ENCODE data around the gene PPP1R2. TPM values are rescaled to one million over a fixed set of nuclear protein-coding genes. Genes with fewer than 3 reads are reported as not detected.

The PPP1R2 gene
- total RNA-seq, 1 donor from 2014 or later: 17.5 TPM

GRCh38 chr3:195540511-195540910 lies 2.6 kb downstream of the PPP1R2 start:
- Mint-ChIP-seq H3K4me3 (ENCODE audit: low read depth) (no peak overlapping the region), H3K9me3 (ENCODE audit: low read depth) (no peaks in the 10 kb centered on the region), H3K27me3 (peaks cover 19% of the 10 kb centered on the region), H3K4me1 (ENCODE audit: low read depth) (peaks cover 17% of the 10 kb centered on the region), H3K27ac (no peak overlapping the region), H3K36me3 (ENCODE audit: insufficient read depth) (no peaks in the 10 kb centered on the region)
- no peak for DNase-seq (ENCODE audit: low spot score, unreplicated experiment)
- TF ChIP-seq CTCF (IDR thresholded peaks at IDR 0.05; ENCODE audit: unreplicated experiment): no peak

- no peak overlapping the region for H3K27ac Mint-ChIP-seq
- H3K27me3 Mint-ChIP-seq: peaks cover 16% of the 10 kb centered on the region
- no peak overlapping the region for H3K4me3 Mint-ChIP-seq (ENCODE audit: low read depth)
- H3K9me3 Mint-ChIP-seq (ENCODE audit: low read depth): peaks cover 3% of the 10 kb centered on the region
- TF ChIP-seq CTCF (IDR thresholded peaks at IDR 0.05; ENCODE audit: unreplicated experiment): no peak
- DNase-seq (ENCODE audit: low spot score, unreplicated experiment): no peak
- H3K36me3 Mint-ChIP-seq (ENCODE audit: insufficient read depth): no peaks in the 10 kb centered on the region
- peaks cover 17% of the 10 kb centered on the region for H3K4me1 Mint-ChIP-seq (ENCODE audit: low read depth)
These were observed 3.1 kb downstream of the PPP1R2 start for GRCh38 chr3:195540027-195540426.

- no peak for DNase-seq (ENCODE audit: low spot score, unreplicated experiment)
- Mint-ChIP-seq H3K4me1 (ENCODE audit: low read depth) (peaks cover 17% of the 10 kb centered on the region), H3K4me3 (ENCODE audit: low read depth) (no peak overlapping the region), H3K27ac (no peak overlapping the region), H3K36me3 (ENCODE audit: insufficient read depth) (no peaks in the 10 kb centered on the region), H3K27me3 (peaks cover 10% of the 10 kb centered on the region), H3K9me3 (ENCODE audit: low read depth) (peaks cover 3% of the 10 kb centered on the region)
- TF ChIP-seq CTCF (IDR thresholded peaks at IDR 0.05; ENCODE audit: unreplicated experiment): no peak
These were observed 3.6 kb downstream of the PPP1R2 start for GRCh38 chr3:195539479-195539878.

DNA sequence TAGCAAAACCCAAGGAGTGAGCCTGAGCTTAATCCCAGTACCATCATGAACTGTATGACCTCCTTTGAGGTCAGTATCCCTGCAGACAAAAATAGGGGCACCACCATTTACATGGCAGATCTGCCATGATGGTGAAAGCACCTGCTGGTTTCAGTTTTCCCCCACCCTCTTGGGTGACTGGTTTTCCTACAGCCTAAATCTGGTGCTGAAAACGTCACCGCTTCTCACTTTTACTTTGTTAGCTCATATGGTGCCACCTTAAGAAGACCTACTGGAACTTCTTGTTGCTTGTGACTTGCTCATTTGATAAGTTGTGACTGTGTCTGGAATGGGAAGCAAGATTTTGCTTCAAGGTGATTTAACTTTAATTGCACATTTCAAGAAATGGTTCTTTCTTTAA lies 5.1 kb downstream of the PPP1R2 start:
- Mint-ChIP-seq H3K36me3 (ENCODE audit: insufficient read depth) (no peaks in the 10 kb centered on the region), H3K27me3 (no peaks in the 10 kb centered on the region), H3K27ac (no peak overlapping the region), H3K4me3 (ENCODE audit: low read depth) (no peak overlapping the region), H3K4me1 (ENCODE audit: low read depth) (peaks cover 17% of the 10 kb centered on the region), H3K9me3 (ENCODE audit: low read depth) (peaks cover 3% of the 10 kb centered on the region)
- DNase-seq (ENCODE audit: low spot score, unreplicated experiment): no peak
- TF ChIP-seq CTCF (IDR thresholded peaks at IDR 0.05; ENCODE audit: unreplicated experiment): no peak

DNA sequence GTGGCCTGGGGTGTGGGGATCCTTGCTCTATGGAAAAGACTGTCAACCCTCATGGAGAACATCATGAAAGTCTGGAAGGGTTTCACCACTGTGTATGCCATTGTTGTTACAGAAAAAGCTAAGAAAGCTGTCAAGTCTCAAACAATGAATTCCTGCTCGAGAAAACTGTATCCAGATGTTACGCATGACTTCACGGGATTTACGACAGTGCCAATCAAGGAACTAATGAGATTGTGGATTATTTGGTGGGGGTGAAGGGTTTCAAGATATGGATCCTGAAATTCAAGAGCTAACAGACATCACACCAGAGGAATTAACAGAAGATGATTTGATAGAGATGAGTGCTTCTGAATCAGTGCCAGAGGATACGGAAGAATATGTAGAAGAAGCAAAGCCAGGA lies 7.8 kb downstream of the PPP1R2 start:
- Mint-ChIP-seq H3K4me1 (ENCODE audit: low read depth) (peaks cover 2% of the 10 kb centered on the region), H3K9me3 (ENCODE audit: low read depth) (peaks cover 3% of the 10 kb centered on the region), H3K27ac (no peak overlapping the region), H3K4me3 (ENCODE audit: low read depth) (no peak overlapping the region), H3K27me3 (no peaks in the 10 kb centered on the region), H3K36me3 (ENCODE audit: insufficient read depth) (no peaks in the 10 kb centered on the region)
- no peak for TF ChIP-seq CTCF (IDR thresholded peaks at IDR 0.05; ENCODE audit: unreplicated experiment)
- no peak for DNase-seq (ENCODE audit: low spot score, unreplicated experiment)

All from progenitor cell of endocrine pancreas (in vitro differentiated cells).